Astrocyte of the spinal cord (primary cell): Measurements from ENCODE around the gene PCMTD2.

Source experiments
- DNase-seq: peaks from one replicate; pipeline ENCODE4 v3.0.0; 2011; ENCODE audit warnings: low read depth, low spot score
- H3K4me3 ChIP-seq: 2 replicates; pipeline ENCODE4 v1.5.1; 2011; ENCODE audit warnings: low read depth, mild to moderate bottlenecking, low read length, moderate library complexity
- CTCF ChIP-seq: IDR thresholded peaks from 2 replicates; pipeline ENCODE4 v1.5.1; 2012; ENCODE audit warnings: low read depth, mild to moderate bottlenecking, low read length, inconsistent platforms
- in situ Hi-C: cut with HindIII; loops from 2 replicates; pipeline ENCODE4 v1.10.0; 2017; ENCODE audit warnings: low sequenced_read_pairs

The PCMTD2 gene

GRCh38 chr20:64271636-64272035 is 16.1 kb downstream of the PCMTD2 start:
- no peak overlapping the region for H3K4me3 ChIP-seq
- no peak for DNase-seq
- in situ Hi-C loops = no loop called here
- TF ChIP-seq CTCF = no peak

- in situ Hi-C loops = no loop called here
- TF ChIP-seq CTCF = no peak
- no peak overlapping the region for H3K4me3 ChIP-seq
- DNase-seq = no peak
Observed at GRCh38 chr20:64273109-64273508, 17.6 kb downstream of the PCMTD2 start.

- H3K4me3 ChIP-seq = no peak overlapping the region
- in situ Hi-C loops = no loop called here
- no peak for DNase-seq
- TF ChIP-seq CTCF = no peak
Observed at GRCh38 chr20:64276817-64277216, 21.3 kb downstream of the PCMTD2 start.

GRCh38 chr20:64277571-64278316 is 22.2 kb downstream of the PCMTD2 start:
- no peak for DNase-seq
- TF ChIP-seq CTCF = no peak
- in situ Hi-C loops = no loop called here
- H3K4me3 ChIP-seq = no peak overlapping the region

- in situ Hi-C loops = no loop called here
- no peak for DNase-seq
- no peak for TF ChIP-seq CTCF
- H3K4me3 ChIP-seq = no peak overlapping the region
Observed at GRCh38 chr20:64278317-64278681, 22.8 kb downstream of the PCMTD2 start.

- TF ChIP-seq CTCF = no peak
- H3K4me3 ChIP-seq = no peak overlapping the region
- in situ Hi-C loops = no loop called here
- no peak for DNase-seq
Observed at GRCh38 chr20:64279826-64280459, 24.4 kb downstream of the PCMTD2 start.
